ENCODE results near the gene PVR. TPM values are rescaled to one million over a fixed set of nuclear protein-coding genes. Genes with fewer than 3 reads are reported as not detected.

The PVR gene
- total RNA-seq, 3 donors from 2014 or later: 8.5 to 30.2 (median 22.0) TPM

GRCh38 chr19:44673510-44673909 is 29.8 kb downstream of the PVR start:
- Histone ChIP-seq H3K9me3 (no peaks in the 10 kb centered on the region), H3K27me3 (no peaks in the 10 kb centered on the region), H3K4me3 (no peak overlapping the region), H3K4me1 (no peaks in the 10 kb centered on the region), H3K36me3 (no peaks in the 10 kb centered on the region), H3K27ac (no peak overlapping the region)
- intact Hi-C loops (cut with DNase I; ENCODE audit: low total_unique reads): no loop called here
- no peak for DNase-seq (ENCODE audit: low spot score in 2 of 2)
- TF ChIP-seq CTCF (IDR thresholded peaks at IDR 0.05) (no peak), POLR2A (IDR thresholded peaks at IDR 0.05) (no peak), POLR2AphosphoS5 (IDR thresholded peaks at IDR 0.05) (no peak)

GRCh38 chr19:44675521-44675920 is 31.8 kb downstream of the PVR start:
- no peak for DNase-seq (ENCODE audit: low spot score in 2 of 2)
- H3K27me3 ChIP-seq: no peaks in the 10 kb centered on the region
- TF ChIP-seq POLR2AphosphoS5 (IDR thresholded peaks at IDR 0.05) (no peak), POLR2A (IDR thresholded peaks at IDR 0.05) (no peak), CTCF (IDR thresholded peaks at IDR 0.05) (no peak)
- intact Hi-C loops (cut with DNase I; ENCODE audit: low total_unique reads): no loop called here
- no peaks in the 10 kb centered on the region for H3K4me1 ChIP-seq
- H3K27ac ChIP-seq: no peak overlapping the region
- H3K9me3 ChIP-seq: no peaks in the 10 kb centered on the region
- no peaks in the 10 kb centered on the region for H3K36me3 ChIP-seq
- H3K4me3 ChIP-seq: no peak overlapping the region

- no peak overlapping the region for H3K4me3 ChIP-seq
- H3K36me3 ChIP-seq: no peaks in the 10 kb centered on the region
- no peak overlapping the region for H3K27ac ChIP-seq
- no peak for DNase-seq (ENCODE audit: low spot score in 2 of 2)
- H3K9me3 ChIP-seq: no peaks in the 10 kb centered on the region
- H3K27me3 ChIP-seq: no peaks in the 10 kb centered on the region
- intact Hi-C loops (cut with DNase I; ENCODE audit: low total_unique reads): no loop called here
- H3K4me1 ChIP-seq: no peaks in the 10 kb centered on the region
- TF ChIP-seq CTCF (IDR thresholded peaks at IDR 0.05): no peak
- no peak for TF ChIP-seq POLR2AphosphoS5 (IDR thresholded peaks at IDR 0.05)
- TF ChIP-seq POLR2A (IDR thresholded peaks at IDR 0.05): no peak
Observed at GRCh38 chr19:44677019-44677811, 33.5 kb downstream of the PVR start.

- Histone ChIP-seq H3K36me3 (no peaks in the 10 kb centered on the region), H3K27ac (no peak overlapping the region), H3K4me3 (no peak overlapping the region), H3K27me3 (no peaks in the 10 kb centered on the region), H3K4me1 (no peaks in the 10 kb centered on the region), H3K9me3 (no peaks in the 10 kb centered on the region)
- DNase-seq (ENCODE audit: low spot score in 2 of 2): no peak
- intact Hi-C loops (cut with DNase I; ENCODE audit: low total_unique reads): no loop called here
- no peak for TF ChIP-seq POLR2A (IDR thresholded peaks at IDR 0.05)
- no peak for TF ChIP-seq POLR2AphosphoS5 (IDR thresholded peaks at IDR 0.05)
- TF ChIP-seq CTCF (IDR thresholded peaks at IDR 0.05): no peak
Observed at GRCh38 chr19:44680536-44680935, 36.8 kb downstream of the PVR start.

- no peaks in the 10 kb centered on the region for H3K4me1 ChIP-seq
- no peak overlapping the region for H3K27ac ChIP-seq
- intact Hi-C loops (cut with DNase I; ENCODE audit: low total_unique reads): no loop called here
- no peaks in the 10 kb centered on the region for H3K27me3 ChIP-seq
- no peak for DNase-seq (ENCODE audit: low spot score in 2 of 2)
- H3K36me3 ChIP-seq: no peaks in the 10 kb centered on the region
- no peaks in the 10 kb centered on the region for H3K9me3 ChIP-seq
- H3K4me3 ChIP-seq: no peak overlapping the region
- TF ChIP-seq CTCF (IDR thresholded peaks at IDR 0.05) (no peak), POLR2AphosphoS5 (IDR thresholded peaks at IDR 0.05) (no peak), POLR2A (IDR thresholded peaks at IDR 0.05) (no peak)
Observed at GRCh38 chr19:44681992-44682790, 38.5 kb downstream of the PVR start.

All from breast epithelium (tissue), 4 donors.